Kasumi-1 (cell line): ENCODE measurements around the gene MAD1L1.
"Not testable (repeated sequence)": the region's sequence is repeated elsewhere in the genome, so short reads cannot be mapped to it uniquely, and the experiment has no call there.

Experiments
- DNase-seq, 2 experiments: peaks; one replicate each; lab custom pipeline; 2025; lab: John Stamatoyannopoulos, UW

MAD1L1 gene

DNA sequence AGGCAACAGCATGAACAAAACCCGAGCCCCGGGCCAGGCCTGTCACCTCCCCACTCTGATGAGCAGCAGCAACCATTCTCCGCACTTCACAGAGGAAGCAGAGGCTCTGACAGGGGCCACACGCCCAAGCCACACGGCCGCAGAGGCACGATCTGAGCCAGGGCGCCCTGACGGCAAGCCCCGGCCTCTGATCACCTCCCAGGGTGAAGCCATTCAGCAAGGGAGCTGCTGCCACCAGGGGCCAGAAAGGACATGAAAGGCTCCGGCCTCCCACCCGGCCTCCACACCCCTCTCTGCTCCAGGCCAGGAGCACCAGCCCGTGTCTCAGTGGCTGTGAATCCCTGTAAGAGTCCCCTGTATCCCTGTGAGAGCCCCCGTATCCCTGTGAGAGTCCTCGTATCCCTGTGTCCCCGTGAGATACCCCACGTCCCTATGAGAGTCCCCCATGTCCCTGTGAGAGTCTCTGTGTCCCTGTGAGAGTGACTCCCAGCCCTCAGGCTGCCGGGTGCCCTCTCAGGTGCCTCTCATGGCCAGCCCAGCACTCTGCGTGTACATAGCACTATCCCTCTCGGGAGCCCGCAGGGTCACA is 187.8 kb downstream of the MAD1L1 start:
- no peak for DNase-seq

DNA sequence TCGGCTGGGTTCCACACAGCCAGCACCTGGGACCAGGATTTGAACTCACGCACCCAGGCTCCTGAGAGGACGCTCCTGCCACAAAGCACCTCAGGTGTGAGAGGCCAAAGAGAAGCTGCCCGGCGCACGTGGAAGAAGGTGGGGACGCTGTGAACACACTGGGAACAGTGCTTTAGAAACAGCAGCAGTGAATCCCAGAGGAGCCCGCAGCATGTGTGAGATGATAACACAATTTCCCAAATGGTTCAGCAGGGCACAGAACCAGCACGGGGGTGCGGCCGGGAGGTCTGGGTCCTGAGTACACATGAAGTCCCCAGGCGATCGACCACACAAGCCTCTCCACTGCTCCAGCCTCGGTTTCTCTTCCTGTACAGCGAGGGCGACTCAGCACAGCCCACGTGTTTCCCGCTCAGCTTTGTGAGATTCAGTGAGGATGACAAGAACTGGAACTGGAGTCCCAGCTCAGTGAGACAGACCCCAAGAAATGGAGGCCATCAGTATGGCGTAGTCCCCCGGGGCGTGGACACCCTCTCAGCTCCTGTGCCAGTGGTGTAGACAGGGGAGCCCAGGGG is 188.3 kb downstream of the MAD1L1 start:
- DNase-seq = no peak

DNA sequence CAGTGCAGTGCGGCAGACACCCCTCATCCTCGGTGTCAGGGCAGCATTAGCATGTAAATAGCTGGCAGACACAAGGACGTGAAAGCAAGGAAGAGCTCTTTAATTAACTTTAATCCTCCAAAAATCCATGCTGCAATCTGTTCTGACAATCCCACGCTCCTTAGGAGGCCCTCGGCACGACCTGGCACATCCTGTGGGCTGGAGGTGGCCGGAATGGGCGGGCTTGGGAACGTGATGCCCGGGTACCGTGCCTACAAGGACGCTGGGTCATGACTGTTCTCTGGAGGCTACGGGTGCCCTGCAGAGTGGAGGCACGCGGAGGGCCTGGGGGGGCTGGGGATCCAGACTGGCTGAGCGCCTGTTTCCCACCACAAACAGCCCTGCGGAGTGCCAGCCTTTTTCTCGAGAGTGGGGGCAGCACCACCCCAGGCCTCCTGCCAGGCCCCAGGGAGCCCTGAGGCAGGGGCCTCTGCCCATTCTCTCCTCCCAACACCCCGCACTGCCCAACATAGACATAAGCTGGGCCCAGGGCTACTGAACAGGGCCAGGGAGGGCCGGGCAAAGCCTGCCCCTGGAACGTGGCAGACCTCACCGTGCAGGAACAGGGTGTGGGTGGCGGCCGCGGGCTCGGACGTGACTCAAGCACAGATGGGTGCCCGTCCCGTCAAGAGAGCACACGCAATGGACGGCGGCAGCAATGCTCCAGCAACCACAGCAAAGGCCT is 189.3 kb downstream of the MAD1L1 start:
- no peak for DNase-seq

DNA sequence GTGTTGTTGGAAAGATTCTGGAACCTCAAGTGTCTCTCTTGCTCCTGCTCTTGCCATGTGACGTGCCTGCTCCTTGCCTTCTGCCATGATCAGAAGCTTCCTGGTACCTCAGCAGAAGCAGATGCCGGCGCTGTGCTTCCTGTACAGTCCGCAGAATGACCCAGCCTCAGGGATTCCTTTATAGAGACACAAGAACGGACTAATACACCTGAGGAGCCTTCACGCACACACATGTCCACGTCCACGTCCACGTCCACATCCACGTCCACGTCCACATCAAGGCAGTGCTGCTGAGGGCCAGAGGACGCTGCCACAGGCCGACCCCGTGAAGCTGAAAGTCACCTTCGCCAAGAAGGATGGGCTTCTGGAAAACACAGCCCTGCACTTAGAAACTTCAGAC is 190.1 kb downstream of the MAD1L1 start:
- no peak for DNase-seq

DNA sequence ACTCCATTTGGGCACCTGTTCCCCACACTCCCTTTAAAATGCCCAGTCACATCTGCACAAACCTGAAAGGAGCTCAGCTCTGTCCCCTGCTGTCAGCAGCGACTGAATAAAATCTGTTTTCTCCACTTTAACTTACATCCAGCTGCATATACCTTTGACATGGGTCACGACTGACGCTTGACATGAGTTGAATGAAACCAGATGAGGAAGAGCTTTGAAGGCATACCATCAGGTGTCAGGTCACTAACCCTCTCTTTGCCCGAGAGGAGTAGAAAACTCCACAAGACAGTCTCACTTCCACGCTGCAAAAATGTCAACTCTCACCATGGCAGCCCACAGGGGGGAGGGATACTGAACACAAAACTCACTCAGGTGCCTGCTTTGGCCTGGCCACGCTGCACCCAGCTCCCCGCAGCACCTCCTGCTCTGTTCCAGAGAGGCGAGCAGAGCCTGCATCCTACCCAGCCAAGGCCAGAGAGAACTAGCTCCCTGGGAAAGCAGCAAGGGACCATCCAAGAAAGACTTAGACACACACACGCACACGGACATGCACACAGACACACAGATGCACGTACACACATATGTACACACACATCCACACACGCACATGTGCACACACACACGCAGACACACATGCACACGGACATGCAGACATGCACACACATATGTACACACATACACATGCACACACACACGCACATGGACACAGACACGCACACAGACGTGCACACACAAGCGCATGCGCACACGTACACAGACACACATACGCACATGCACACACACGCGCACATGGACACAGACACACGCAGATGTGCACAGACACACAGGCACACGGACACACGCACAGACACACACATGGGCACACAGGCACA is 191.0 kb downstream of the MAD1L1 start:
- no peak for DNase-seq

DNA sequence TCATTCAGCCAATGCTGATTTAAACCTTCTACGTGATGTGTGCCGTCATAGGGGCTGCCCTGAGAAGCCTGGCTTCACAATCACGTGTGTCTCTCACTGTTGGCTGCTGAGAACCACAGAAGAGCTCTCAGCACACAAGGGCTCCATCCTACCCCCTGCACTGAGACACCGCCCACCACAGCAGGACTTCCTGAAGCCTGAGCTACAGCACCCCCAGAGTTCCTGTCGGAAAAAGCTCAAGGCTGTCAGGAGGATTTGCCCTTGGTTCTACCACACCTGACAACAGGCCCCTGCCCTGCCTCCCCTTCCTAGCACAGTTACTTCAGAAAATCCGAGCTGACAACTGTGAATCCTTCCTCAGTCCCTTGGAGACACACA is 191.9 kb downstream of the MAD1L1 start:
- DNase-seq = no peak

DNA sequence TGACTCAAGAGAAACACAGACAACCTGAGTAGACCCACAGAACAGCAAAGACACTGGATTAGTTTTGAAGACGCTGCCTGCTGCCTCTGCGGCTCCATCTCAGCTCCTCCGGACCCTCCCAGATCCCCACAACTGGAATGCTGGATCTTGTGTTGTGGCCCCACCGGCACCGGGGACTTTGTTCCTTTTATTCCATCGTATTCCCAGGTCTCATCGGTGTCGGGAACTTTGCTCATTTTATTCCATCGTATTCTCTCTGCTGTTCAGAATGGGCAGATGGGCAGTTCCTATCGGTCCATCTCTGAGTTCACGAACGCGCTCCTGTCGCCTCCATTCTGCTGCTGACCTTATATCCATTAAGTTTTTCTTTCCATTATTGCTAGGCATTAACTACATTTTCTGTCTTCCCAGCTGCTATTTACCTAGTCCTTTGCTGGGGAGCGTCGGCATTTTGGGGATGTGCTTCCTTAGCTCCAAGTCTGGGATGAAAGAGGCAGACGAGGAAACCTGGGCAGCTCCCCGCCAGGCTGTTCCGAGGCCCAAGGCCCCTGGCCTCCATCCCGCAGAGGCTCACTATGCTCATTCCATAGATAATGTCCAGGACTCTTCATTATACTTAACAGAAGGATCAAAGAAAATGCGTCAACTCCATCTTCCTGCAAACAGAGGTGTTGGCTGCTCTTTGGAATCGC is 192.4 kb downstream of the MAD1L1 start:
- DNase-seq = no peak

DNA sequence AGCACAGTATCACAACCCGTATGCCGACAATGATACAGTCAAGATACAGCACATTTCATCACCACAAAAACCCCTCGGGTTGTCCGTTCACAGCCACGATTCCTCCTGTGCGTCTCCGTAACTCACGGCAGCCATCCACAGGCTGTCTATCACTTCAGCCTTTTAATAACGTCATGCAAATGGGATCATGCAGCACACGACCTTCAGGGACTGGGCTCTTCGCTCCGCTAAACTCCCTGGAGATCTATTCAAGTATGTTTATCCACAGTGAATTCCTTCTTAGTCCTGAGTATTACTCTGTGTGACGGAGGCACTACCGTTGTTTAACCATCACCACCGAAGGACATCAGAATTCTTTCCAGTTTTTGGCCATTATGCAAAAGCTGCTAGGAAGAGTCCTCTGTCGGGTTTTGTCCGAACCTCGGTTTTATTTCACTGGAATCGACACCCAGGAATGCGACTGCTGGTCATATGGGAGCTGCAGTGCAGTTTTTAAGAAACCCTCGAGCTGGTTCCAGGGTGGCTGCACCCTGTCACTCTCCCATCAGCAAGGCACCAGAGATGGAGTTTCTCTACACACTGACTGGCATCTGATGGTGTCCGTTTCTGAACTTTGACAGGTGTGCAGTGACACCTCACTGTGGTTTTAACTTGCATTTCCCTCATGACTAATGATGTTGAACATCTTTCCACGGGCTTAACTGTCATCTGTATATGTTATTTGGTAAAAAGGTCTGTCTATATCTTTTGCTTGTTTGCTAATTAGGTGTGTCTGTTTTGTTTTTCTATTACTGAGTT is 193.6 kb downstream of the MAD1L1 start:
- no peak for DNase-seq

DNA sequence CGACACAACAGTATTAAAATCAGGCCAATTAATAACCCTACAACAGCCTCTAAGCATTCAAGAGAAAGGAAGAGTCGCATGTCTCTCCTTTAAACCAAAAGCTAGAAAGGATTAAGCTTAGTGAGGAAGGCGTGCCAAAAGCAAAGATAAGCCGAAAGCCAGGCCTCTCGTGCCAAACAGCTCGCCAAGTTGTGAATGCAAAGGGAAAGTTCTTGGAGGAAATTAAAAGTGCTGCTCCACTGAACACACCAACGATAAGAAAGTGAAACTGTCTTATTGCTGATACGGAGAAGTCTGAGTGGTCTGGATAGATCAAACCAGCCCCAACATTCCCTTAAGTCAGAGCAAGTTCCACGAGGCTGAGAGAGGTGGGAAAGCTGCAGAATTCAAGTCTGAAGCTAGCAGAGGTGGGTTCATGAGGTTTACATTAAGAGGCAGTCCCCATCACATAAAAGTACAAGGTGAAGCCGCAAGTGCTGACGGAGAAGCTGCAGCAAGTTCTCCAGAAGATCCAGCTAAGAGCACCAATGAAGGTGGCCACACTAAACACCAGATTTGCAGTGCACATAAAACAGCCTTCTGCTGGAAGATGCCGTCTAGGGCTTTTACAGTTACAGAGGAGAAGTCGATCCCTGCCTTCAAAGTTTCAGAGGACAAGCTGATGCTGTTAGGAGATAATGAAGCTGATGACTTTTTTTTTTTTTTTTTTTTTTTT is 194.8 kb downstream of the MAD1L1 start:
- no peak for DNase-seq

DNA sequence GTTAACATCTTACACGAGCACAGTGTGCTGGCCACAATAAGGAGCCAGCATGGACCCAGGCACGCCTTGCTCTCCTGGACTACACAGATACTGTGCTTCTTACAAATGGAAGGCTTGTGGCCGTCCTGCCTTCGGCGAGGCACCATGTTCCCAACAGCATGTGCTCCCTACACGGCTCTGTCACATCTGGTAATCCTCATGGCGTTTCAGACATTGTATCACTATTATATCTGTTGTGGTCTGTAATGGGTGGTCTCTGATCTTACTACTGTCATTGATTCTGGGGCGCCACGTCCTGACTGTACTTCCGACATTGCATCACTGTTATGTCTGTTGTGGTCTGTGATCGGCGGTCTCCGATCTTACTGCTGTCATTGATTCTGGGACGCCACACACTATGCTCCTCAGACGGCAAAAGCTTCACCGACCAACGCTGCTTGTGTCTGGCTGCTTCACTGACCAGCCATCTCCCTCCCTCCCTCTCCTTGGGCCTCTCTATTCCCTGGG is 195.4 kb downstream of the MAD1L1 start:
- no peak for DNase-seq

DNA sequence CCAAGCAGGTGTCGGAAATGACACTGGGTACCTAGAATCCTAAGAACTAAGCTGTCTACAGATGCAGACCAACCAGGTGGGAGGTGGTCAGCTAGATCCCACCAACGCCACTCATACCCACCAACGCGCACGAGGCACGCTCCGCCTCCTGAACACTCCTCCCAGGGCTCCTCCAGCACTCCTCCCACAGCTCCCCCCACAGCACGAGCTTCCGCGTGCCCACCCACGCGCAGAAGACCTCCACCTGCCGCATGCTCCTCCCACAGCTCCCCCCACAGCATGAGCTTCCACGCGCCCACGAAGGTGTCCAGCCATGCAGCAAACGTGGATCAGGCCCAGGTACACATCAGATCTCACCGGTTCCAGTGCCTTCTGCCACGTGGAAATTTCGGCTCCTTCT is 196.0 kb downstream of the MAD1L1 start:
- no peak for DNase-seq

DNA sequence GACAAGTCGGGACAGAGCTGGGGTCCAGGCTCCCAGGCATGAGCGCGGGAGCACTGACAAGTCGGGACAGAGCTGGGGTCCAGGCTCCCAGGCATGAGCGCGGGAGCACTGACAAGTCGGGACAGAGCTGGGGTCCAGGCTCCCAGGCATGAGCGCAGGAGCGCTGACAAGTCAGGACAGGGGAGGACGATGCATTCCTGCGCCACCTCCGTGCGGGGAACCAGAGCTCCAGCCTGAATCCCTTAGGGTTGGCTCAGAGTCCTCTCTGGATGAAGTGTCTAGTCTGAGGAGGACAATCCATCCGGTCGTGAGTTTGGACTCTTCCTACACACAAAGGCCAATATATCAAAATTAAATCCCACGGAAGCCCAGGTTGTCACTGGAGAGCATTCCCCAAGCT is 196.5 kb downstream of the MAD1L1 start:
- DNase-seq = not testable (repeated sequence)

DNA sequence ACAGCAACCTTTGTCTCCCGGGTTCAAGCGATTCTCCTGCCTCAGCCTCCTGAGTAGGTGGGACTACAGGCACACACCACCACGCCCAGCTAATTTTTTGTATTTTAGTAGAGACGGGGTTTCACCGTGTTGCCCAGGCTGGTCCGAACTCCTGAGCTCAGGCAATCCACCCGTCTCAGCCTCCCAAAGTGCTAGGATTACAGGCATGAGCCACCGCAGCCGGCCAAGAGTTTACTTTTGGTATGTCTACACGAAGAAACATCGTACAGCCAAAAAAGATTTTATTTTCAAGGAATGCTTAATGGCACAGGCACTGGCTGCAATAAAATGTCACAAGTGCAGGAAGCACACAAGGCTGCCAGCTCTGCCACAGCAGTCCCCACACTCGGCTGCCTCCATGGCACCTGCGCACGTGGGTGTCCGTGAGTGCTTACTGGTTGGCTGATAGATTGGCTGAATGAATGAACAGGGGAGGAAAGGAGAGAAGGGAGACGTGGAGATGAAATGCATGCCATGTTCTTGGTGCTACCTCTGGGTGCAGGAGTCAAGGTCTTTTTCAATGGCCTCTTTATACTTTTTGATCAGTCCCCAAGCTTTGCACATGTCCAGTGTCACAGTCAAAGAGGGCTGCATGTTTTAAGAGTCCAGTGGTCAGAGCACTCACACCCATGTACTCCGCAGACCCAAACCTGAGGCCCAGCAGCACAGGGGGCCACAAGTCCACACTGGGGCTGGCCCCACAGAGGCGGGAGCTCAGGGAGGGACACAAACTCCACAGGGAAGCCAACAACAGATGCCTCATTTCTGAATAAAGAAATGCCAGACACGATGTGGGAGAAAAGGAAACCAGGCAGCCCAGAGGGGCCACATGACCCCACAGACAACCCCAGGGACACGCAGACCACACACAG is 198.2 kb downstream of the MAD1L1 start:
- DNase-seq = no peak

DNA sequence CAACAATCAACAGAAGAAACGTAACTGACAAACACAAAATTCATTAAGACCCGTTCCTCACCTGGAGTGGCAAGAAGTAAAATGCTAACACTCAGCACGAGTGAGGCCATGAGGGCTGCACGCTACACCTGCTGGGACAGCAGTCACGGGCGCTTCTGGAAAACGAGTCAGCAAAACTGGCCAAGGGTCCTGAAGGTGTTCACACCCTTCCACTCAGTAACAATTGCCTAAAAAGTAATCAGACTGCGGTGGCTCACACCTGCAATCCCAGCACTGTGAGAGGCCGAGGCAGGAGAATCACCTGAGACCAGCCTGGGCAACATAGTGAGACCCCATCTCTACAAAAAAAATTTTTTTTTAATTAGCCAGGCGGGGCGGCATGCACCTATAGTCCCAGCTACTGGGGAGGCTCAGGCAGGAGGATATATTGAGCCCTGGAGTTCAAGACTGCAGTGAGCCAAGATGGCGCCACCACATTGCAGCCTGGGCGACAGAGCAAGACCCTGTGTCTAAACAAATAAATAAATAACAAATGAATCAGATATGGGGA is 199.1 kb downstream of the MAD1L1 start:
- no peak for DNase-seq

DNA sequence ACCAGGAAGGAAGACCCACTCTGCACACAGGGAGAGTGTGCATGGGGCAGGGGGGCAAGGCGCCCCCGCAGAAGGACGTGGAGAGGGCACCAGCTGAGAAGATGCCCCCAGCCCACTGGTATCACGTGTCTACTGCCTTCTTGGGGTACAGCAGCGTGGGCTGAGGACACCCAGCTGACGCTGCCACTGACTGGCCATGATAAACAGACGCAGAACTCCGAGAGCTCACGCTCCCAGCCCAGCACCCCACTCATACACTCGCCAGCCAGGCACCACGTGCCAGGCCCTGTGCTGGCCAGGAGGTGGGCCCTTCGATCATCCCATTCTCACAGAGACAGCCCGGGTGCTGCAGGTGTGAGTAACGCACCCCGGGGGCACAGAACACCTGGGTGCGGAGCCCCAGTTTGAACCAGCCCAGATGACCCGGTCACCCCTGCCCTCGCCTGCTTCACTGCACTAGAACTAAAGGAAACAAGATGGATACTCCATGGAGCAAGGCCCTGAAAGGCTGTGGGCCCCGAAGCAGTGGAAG is 199.8 kb downstream of the MAD1L1 start:
- no peak for DNase-seq

DNA sequence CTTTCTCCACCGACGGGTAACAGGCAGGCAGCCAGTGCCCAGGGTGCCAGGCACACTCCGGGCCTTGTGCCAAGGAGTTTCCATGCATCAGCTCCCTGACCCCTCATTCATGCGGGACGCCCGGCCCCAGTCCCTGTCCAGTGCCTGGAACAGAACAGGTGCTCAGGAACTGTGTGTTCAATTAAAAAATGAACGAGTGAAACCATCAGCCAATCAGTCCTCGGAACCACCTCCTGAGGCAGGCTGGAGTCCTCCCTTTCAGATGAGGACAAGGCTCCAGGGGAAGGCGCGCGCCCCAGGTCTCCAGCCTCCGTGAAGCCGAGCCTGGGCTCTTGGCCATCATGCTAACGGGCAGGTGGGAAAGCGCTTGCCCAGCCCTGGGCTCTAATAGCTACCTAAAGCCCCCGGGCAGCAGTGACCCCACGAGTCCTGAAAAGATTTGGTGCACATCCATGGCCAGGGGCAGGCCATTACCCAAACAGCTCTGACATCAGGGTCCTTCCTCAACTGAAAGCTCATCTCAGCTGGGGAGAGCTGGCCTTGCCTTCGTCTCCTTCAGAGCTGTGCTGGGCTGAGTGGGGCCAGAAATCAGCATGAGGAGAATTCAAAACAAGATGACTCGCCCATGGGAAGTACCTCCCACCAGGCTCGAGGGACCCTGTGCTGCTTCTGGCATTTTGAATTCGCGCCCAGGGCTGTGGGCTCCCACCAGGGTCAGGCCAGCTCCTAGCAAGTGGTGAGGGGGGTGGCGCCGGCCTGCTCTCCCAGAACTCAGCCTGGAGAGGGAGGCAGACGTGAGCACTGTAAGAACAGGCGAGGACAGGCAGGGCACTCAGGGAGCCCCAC is 200.5 kb downstream of the MAD1L1 start:
- no peak for DNase-seq

DNA sequence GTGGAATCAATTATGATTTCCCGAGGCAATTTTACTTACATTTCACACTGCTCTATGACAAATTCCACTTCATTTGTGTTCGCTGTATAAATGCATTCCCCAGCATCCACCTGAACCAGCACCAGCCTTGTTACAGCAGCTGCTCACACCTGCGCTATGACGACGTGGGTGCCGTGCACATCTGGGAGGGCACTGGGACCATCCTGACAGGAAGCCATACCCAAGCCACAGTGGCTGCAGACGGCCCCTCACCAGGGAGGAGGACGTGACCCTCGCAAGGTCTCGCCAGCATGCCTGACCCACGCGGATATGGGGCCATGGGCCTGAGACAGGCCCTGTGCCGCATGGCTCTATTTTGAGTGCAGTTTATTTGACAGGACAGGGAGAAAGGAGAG is 201.3 kb downstream of the MAD1L1 start:
- DNase-seq = no peak
